Body of pancreas (tissue), 4 donors: ENCODE data around the gene ADAMTSL1.

Experiments
- CTCF ChIP-seq, 7 experiments: fragments of 450-650 bp in 4 of 7; fragments of 200-600 bp in 3 of 7; sonication (generic) in 3 of 7; IDR thresholded peaks; one replicate each; pipeline ENCODE4 v1.5.1; 2016 to 2019; ENCODE audit warnings: antibody characterized with exemption in 7 of 7
- POLR2A ChIP-seq, 3 donors: fragments of 450-650 bp; IDR thresholded peaks; one replicate each; pipeline ENCODE4 v1.6.1; 2016; ENCODE audit warnings: antibody characterized with exemption in 3 of 3, mild to moderate bottlenecking in 2 of 3

- TF ChIP-seq CTCF (IDR thresholded peaks at IDR 0.05) (no peak), POLR2A (IDR thresholded peaks at IDR 0.05) (no peak)
These were observed 234.5 kb downstream of the ADAMTSL1 start for GRCh38 chr9:18708429-18708828.
